ENCODE measurements around the gene MTHFD2L. TPM values are rescaled to one million over a fixed set of nuclear protein-coding genes. Genes with fewer than 3 reads are reported as not detected.

MTHFD2L gene
- total RNA-seq, 1 donor from 2014 or later, result 12.4 TPM

- Mint-ChIP-seq H3K36me3 (ENCODE audit: low read depth, unreplicated experiment) (no peaks in the 10 kb centered on the region), H3K27me3 (ENCODE audit: low read depth, unreplicated experiment) (no peaks in the 10 kb centered on the region), H3K4me1 (ENCODE audit: low read depth, unreplicated experiment) (peaks cover 7% of the 10 kb centered on the region), H3K4me3 (ENCODE audit: unreplicated experiment) (no peak overlapping the region), H3K27ac (ENCODE audit: unreplicated experiment) (no peak overlapping the region), H3K9me3 (ENCODE audit: unreplicated experiment) (no peaks in the 10 kb centered on the region)
- Histone ChIP-seq H3K9ac (ENCODE audit: low read length) (no peak overlapping the region), H2AFZ (ENCODE audit: low read depth, low read length) (no peak overlapping the region), H3K79me2 (ENCODE audit: insufficient read depth, low read length) (no peaks in the 10 kb centered on the region), H4K20me1 (ENCODE audit: insufficient read depth, low read length) (no peaks in the 10 kb centered on the region), H3K4me1 (ENCODE audit: insufficient read depth, low read length) (no peaks in the 10 kb centered on the region), H3K4me2 (ENCODE audit: low read length) (no peak overlapping the region), H3K27me3 (ENCODE audit: insufficient read depth, low read length) (no peaks in the 10 kb centered on the region), H3K36me3 (ENCODE audit: insufficient read depth, low read length) (no peaks in the 10 kb centered on the region), H3K9me3 (ENCODE audit: insufficient read depth, low read depth, low read length) (no peaks in the 10 kb centered on the region), H3K27ac (ENCODE audit: low read depth, low read length) (no peak overlapping the region), H3K4me3 (ENCODE audit: insufficient read depth, low read depth, low read length) (no peak overlapping the region)
- FAIRE-seq, result no peak
- DNase-seq (ENCODE audit: low read depth), result no peak
- TF ChIP-seq CTCF (IDR thresholded peaks at IDR 0.05; ENCODE audit: insufficient read depth, low read depth, low read length) (no peak), EZH2 (IDR thresholded peaks at IDR 0.05; ENCODE audit: insufficient read depth, low read length) (no peak)
Measured at GRCh38 chr4:74190919-74191397, 33.0 kb downstream of the MTHFD2L start.

GRCh38 chr4:74197080-74197479 lies 39.2 kb downstream of the MTHFD2L start:
- no peaks in the 10 kb centered on the region for H3K4me1 ChIP-seq (ENCODE audit: insufficient read depth, low read length)
- H3K36me3 Mint-ChIP-seq (ENCODE audit: low read depth, unreplicated experiment), result no peaks in the 10 kb centered on the region
- TF ChIP-seq CTCF (IDR thresholded peaks at IDR 0.05; ENCODE audit: insufficient read depth, low read depth, low read length) (no peak), EZH2 (IDR thresholded peaks at IDR 0.05; ENCODE audit: insufficient read depth, low read length) (no peak)
- H3K4me3 ChIP-seq (ENCODE audit: insufficient read depth, low read depth, low read length), result no peak overlapping the region
- no peaks in the 10 kb centered on the region for H3K9me3 ChIP-seq (ENCODE audit: insufficient read depth, low read depth, low read length)
- H3K4me2 ChIP-seq (ENCODE audit: low read length), result no peak overlapping the region
- DNase-seq (ENCODE audit: low read depth) (no peak), FAIRE-seq (no peak)
- no peaks in the 10 kb centered on the region for H3K79me2 ChIP-seq (ENCODE audit: insufficient read depth, low read length)
- H3K27ac Mint-ChIP-seq (ENCODE audit: unreplicated experiment), result no peak overlapping the region
- H3K36me3 ChIP-seq (ENCODE audit: insufficient read depth, low read length), result no peaks in the 10 kb centered on the region
- no peaks in the 10 kb centered on the region for H3K9me3 Mint-ChIP-seq (ENCODE audit: unreplicated experiment)
- H3K4me1 Mint-ChIP-seq (ENCODE audit: low read depth, unreplicated experiment), result peaks cover 20% of the 10 kb centered on the region
- H3K27me3 ChIP-seq (ENCODE audit: insufficient read depth, low read length), result no peaks in the 10 kb centered on the region
- H2AFZ ChIP-seq (ENCODE audit: low read depth, low read length), result no peak overlapping the region
- H3K27ac ChIP-seq (ENCODE audit: low read depth, low read length), result no peak overlapping the region
- no peak overlapping the region for H3K9ac ChIP-seq (ENCODE audit: low read length)
- H3K27me3 Mint-ChIP-seq (ENCODE audit: low read depth, unreplicated experiment), result no peaks in the 10 kb centered on the region
- H4K20me1 ChIP-seq (ENCODE audit: insufficient read depth, low read length), result no peaks in the 10 kb centered on the region
- no peak overlapping the region for H3K4me3 Mint-ChIP-seq (ENCODE audit: unreplicated experiment)

- Mint-ChIP-seq H3K27ac (ENCODE audit: unreplicated experiment) (peak overlapping the region; percentile 84), H3K4me3 (ENCODE audit: unreplicated experiment) (no peak overlapping the region), H3K27me3 (ENCODE audit: low read depth, unreplicated experiment) (no peaks in the 10 kb centered on the region), H3K36me3 (ENCODE audit: low read depth, unreplicated experiment) (peaks cover 2% of the 10 kb centered on the region), H3K9me3 (ENCODE audit: unreplicated experiment) (no peaks in the 10 kb centered on the region), H3K4me1 (ENCODE audit: low read depth, unreplicated experiment) (peaks cover 58% of the 10 kb centered on the region)
- no peaks in the 10 kb centered on the region for H3K9me3 ChIP-seq (ENCODE audit: insufficient read depth, low read depth, low read length)
- no peak overlapping the region for H2AFZ ChIP-seq (ENCODE audit: low read depth, low read length)
- H3K36me3 ChIP-seq (ENCODE audit: insufficient read depth, low read length), result no peaks in the 10 kb centered on the region
- no peaks in the 10 kb centered on the region for H3K79me2 ChIP-seq (ENCODE audit: insufficient read depth, low read length)
- peak; percentile 34 for FAIRE-seq
- H3K9ac ChIP-seq (ENCODE audit: low read length), result no peak overlapping the region
- H4K20me1 ChIP-seq (ENCODE audit: insufficient read depth, low read length), result no peaks in the 10 kb centered on the region
- H3K4me2 ChIP-seq (ENCODE audit: low read length), result no peak overlapping the region
- TF ChIP-seq EZH2 (IDR thresholded peaks at IDR 0.05; ENCODE audit: insufficient read depth, low read length) (no peak), CTCF (IDR thresholded peaks at IDR 0.05; ENCODE audit: insufficient read depth, low read depth, low read length) (no peak)
- peaks cover 23% of the 10 kb centered on the region for H3K4me1 ChIP-seq (ENCODE audit: insufficient read depth, low read length)
- H3K27me3 ChIP-seq (ENCODE audit: insufficient read depth, low read length), result no peaks in the 10 kb centered on the region
- H3K27ac ChIP-seq (ENCODE audit: low read depth, low read length), result no peak overlapping the region
- peak; percentile 86 for DNase-seq (ENCODE audit: low read depth)
- H3K4me3 ChIP-seq (ENCODE audit: insufficient read depth, low read depth, low read length), result no peak overlapping the region
Measured at GRCh38 chr4:74202062-74202586, 44.2 kb downstream of the MTHFD2L start.
